Stimulated activated CD4-positive, alpha-beta T cell treated with anti-CD3 and anti-CD28 coated beads, Interleukin-15, amount 100 ng/mL, for 48 hours (primary cell): ENCODE measurements around the gene TSTD2.
"Not testable (repeated sequence)": the region's sequence is repeated elsewhere in the genome, so short reads cannot be mapped to it uniquely, and the experiment has no call there.

ENCODE experiments used
- DNase-seq, 2 donors: peaks; one replicate each; pipeline ENCODE4 v3.0.0-alpha.2; 2020; ENCODE audit warnings: low read depth in 2 of 2

TSTD2 gene

DNA sequence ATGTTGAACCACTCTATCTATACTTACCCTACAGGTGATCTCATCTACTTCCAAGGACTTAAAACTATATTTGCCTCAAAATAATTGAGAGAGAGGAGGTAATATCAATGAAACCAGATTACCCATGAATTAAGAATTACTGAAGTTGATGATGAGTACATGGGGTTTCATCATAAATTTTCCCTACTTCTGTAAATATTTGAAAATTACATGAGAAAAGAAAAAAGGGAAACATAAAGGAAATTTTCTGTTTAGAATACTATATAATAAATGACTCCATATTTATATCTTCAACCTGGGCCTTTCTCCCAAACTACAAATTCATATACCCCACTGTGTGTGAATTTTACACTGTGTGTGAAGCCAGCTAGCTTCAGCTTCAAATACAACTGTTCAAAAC is 2.6 kb downstream of the TSTD2 start:
- no peak for DNase-seq

DNA sequence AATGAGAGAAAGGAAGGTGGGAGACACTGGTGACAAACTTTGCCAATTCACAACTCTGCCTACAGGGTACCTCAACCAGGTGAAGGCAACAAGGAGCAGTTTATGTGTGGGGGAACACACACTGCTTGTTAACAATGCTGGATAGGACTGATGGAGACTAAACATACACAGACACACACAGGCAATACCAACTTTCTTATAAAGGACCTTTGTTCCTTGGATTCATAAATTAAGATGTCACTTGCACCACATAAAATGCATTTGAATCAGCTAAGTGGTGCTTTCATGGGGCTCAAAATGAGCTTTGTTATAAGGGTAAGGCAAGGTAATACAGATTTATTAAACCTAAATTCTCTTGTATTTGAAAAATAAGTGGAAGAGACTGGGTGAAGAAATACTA is 4.0 kb downstream of the TSTD2 start:
- no peak for DNase-seq

DNA sequence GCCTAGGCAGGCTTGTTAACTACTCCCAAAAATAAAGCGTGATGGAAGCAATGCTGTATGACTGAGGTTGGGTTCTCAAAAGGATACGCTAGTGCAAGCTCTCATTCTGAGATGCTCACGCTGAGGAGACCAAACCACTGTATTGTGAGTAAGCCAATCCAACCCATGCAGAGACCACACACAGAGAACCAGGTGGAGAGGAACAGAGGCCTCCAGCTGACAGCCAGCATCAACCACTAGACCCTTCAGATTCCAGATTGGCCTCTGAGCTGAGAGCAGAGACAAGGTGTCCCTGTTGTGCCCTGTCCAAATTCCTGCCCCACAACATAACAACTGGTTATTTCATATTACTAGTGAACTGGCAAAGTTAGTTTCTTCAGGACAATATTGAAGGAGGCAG is 4.5 kb downstream of the TSTD2 start:
- DNase-seq = no peak

DNA sequence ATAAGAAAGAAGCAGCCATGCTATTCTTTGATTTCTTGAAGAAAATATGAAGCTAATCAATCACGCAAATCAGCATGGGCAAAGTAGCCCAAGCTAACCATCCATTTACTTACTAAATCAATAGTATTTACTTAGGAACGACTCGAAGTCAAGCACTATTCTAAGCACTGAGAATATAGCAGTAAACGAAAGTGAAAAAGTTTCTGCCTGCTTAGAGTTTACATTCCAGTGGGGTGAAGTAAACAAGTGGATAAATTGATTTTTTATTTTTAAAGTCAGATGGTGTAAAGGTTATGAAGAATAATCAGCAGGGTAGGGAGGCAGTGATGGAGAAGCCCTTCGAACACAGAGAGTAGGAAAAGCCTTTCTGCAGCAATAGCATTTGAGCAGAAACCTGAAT is 5.5 kb downstream of the TSTD2 start:
- no peak for DNase-seq

DNA sequence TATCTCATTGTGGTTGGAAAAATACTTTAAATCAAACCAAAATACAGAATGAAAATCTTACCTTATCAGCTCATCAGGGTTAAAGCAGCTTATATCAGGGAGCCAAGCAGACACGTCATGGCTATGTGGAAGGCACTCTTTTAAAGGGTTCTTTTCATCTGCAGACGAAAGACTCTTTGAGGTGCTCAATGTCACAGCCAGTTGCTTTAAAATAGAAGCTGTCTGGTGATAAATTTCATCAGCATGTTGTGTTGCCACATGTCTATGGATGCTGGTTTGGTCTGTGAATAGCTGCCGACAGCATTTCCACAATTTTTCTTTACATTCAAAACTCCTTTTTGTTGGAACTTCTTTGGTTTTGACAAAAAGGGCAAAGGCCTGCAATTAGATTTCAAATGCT is 7.5 kb downstream of the TSTD2 start:
- no peak for DNase-seq

DNA sequence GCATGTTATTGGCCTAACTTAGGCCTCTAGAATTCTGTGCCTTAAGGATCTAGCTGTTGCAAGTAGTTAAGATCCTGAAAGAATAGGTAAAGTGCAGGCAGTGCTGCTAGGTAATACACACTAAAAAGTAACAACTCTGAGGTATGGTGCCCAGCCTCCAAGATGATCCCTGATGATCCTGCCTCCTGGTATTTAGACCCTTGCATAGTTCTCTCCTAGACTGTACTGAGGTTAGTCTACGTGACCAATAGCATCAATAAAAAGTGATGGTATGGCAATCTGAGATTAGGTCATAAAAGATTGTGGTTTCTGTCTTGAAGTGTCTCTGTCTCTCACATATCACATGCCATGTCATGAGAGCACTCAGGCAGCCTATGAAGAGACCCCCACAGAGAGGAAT is 9.2 kb downstream of the TSTD2 start:
- no peak for DNase-seq

DNA sequence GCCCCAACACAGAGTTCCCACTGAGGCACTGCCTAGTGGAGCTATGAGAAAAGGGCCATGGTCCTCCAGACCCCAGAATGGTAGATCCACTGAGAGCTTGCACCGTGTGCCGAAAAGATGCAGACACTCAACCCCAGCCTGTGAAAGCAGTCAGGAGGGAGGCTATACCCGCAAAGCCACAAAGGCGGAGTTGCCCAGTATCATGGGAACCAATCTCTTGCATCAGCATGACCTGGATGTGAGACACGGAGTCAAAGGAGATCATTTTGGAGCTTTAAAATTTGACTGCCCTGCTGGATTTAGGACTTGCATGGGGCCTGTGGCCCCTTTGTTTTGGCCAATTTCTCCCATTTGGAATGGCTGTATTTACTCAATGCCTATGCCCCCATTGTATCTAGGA is 10.7 kb downstream of the TSTD2 start:
- not testable (repeated sequence) for DNase-seq

DNA sequence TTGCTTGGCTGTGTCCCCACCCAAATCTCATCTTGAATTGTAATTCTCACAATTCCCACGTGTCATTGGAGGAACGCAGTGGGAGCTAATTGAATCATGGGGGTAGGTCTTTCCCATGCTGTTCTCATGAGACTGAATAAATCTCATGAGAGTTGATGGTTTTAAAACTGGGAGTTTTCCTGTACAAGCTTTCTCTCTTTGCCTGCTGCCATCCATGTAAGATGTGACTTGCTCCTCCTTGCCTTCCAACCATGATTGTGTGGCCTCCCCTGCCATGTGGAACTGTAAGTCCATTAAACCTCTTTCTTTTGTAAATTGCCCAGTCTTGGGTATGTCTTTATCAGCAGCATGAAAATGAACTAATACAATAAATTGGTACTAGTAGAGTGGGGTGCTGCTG is 13.1 kb downstream of the TSTD2 start:
- not testable (repeated sequence) for DNase-seq

DNA sequence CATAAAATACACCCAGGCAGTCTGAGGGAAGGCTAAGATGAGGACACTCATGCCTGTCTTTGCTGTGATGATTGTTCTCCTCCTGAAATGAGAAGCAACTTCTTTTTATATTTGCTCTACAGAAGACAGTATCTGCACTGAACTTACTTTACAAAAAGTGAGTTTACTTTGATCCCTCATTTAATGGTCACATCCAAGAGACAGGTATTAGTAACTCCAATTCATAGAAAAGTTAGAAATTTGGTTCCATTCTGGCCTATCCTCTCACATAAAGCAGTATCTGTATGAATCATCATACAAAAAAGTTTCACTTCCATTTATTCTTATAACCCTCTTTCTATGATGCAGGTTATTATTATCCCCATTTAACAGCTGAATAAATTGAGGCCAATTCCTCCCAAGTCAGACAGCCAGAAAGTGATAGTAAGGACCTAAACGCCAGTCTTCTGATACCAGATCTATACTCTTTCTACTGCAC is 15.2 kb downstream of the TSTD2 start:
- DNase-seq = no peak

DNA sequence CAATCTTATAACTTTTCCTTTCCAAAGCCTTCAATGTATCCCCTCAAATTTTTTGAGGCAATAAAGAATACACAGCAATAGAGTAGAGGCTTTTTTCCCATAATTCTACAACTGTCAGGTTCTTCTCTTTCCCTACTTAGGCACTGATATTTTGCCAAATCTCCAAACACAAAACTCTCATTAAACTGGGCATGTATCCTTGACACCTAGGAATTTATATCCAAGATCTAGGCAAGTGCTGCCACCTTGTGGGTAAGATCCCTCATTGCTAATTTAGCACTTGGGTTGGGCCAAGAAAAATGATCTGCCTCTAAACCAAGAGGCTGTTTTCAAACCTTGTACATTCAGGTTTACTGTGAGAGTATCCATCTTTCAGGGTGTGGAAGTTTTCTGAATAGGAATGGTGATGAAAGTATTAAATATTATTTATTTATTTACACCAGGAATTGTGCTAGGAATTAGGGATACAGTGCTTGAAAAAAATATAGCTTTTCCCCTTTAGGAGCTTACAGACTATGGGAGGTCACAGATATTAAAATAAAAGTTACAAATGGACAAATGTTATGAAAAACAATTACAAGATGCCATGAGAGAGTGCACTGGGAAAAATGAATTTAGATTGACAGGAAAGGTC is 17.6 kb downstream of the TSTD2 start:
- DNase-seq = peak in 1 of 2 donors; percentile 52

DNA sequence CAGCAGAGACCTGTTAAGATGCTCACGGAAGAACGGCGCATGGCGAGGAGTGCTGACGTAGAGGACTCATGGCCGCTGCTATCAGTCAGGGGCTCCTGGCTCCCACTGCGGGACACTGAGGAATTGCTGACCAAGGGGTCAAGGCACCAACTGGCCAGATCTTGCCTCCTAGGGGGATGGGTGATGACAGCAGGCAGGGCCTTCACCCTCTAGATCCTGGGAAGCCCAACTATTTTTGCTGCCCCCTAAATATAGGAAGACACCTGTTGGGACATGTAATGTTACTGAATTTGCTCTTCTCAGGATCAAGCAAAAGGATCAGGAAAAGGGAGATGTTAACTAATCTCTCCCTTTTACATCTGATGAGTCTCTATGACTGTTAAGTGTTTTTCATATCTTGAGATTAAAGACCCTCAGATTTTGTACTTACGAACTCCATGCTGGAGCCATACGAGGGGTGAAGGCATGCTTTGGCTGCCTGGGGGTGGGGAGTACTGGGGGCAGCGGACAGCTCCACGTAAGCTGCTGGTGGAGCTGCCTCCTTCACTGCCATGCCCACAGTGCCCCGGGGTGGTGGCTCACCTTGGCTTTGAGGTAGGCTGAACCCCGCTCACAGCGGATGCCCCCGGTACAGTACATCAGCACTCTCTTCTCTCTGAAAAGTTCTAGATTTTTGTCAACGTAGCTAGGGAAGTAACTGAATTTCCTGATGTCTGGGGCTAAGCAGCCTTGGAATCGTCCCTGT is 28.1 kb downstream of the TSTD2 start:
- no peak for DNase-seq

DNA sequence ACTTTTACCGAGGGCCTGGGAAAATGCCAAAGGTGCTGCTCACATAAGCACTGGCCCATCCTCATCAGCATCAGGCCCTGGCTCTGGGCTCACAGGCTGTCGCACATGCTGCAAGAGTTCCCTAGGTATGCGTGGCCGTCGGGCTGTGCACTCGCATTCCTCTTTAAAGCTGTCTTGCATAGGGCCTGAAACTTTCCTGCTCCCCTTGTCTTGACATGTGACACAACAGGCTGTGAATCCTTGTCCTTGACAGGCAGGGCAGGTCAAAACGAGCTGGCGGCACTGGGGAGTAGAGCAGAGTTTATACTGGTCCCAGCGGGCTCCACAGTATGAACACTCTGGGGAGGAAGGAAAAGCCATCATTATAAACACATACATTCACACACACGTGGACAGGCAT is 30.7 kb downstream of the TSTD2 start:
- no peak for DNase-seq

DNA sequence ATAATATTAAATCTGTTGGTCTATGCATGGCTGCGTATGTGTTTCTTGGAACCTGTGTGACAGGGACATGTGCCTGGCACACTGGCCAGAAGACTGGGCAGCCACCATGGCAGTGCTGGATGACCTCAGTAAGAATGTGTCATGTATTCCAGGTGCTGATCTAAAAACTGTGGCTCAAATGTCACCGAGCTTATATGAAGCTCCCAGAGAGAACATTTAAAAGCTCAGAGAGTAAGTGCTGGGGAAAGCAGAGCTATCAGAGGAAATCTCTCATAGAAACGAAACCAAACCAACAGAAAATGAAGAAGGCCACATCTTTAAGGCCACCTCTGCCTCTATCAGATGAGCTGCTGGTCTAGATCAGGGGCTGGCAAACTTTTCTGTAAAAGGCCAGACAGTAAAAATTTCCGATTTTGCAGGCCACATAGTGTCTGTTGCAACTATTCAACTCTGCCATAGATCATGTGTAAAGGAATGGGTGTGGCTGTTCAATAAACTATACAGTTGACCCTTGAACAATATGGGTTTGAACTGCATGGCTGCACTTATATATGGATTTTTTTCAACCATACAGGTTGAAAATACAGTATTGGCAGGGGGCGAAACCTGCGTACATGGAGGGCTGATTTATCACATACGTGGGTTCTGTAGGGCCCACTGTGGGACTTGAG is 31.8 kb downstream of the TSTD2 start:
- DNase-seq = no peak

DNA sequence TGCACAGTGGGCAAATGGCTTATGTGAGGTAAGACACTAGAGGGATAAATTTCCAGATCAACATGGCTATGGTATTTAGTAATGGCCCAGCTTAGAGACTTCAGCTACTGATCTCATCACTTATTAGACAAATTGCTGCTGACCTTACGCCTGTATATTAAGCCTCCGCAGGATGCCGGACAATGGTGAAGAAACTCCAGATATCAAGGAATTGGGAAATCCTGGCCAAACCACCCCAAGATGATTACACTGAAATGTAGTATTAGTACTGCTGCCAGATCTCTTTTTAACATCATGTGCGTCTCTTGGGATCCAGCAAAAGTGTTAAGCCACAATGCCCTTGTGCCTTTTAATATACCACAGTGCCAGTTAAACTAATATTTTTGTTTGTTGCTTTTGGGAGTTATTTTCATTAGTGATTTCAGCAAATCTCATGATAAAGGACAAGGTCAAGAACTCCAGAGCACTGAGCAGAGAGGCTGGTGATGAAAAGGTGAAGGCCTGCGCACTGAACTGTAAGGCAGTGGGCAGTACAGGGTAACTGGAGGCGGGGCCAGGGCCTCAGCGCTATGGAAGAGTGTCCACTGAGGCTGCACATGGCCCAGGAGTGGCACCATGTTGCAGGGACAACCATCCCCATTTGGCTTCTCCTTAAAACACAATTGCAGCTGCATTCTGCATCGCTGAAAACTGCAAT is 32.5 kb downstream of the TSTD2 start:
- no peak for DNase-seq

DNA sequence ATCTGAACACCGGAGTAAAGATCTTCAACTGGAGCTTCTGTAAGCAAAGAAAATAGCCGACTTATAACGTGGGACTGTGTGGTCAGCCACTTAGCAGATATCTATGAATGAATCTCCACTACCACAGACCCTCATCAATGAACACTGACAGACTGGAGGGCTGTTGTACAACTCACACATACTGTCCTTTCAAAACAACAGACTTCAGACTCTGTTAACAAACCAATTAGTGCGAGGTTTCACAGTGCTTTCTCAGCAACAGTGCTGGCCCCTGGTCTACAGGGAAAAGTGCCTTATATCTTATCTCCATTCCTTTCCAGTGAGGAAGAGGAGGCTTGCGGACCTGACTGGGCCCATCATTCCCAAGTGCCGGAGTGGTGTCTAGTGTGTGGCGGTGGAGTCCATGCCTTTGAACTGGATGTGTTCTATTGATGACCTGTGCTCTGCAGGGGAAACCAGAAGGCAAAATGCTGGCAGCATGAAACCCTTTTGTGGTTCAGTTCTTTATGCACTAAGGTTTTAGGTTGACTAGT is 33.8 kb downstream of the TSTD2 start:
- DNase-seq = no peak

DNA sequence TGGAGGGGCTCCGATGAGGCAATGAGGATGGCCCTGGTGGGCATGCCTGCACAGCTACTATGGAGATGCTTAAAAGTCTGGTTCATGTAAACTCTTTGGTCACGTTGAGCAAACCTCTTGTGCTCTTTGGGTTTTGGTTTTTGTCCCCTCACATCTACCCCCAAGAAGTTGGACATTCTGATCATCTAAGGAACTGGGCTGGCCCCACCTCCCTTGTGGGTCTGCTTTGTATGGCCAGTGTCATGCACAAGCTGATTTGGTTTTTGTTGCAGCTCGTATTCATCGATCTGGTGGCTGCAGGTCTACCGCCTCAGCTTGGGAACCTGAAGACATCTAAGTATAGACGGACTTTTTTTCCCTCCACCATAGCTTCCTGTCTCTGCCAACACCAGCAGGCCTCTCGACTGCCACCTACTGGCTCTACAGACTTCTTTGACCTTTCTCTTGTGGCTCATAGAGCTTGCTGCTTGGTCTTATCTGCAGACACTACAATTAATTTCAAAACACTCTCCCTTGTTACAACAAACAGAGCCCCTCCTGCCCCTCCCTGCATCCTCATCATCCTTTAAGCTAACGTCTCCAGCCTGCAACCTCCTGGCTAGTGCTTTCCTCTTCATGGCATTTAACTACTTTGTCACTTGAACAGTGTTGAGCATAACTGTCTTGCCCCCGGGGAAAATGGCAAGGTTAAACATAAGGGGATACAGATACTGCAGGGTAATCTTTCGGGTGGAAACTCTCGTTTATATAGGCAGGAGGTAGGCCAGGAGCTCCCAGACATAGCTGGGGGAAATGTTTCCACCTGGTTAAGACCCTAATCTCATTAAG is 34.5 kb downstream of the TSTD2 start:
- peak; percentile 43 to 51 for DNase-seq

DNA sequence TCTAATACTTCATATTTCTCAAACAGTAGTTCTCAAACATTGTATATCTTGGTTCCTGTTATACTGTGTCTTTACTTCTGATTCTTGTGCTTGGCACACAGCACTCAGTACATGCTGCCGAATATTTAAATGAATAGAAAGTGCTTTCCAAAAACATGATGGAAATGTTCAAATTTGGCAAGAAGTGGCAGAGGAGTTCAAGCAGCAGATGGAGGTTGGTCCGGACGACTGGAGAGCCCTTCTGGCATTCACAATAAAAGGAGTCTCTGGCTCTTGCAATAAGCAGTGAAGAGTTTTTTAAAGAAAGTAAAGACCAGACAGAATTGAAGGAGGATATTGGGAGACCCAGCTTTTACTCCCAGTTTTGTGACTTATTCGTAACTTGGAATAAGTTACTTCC is 36.3 kb downstream of the TSTD2 start:
- DNase-seq = no peak

DNA sequence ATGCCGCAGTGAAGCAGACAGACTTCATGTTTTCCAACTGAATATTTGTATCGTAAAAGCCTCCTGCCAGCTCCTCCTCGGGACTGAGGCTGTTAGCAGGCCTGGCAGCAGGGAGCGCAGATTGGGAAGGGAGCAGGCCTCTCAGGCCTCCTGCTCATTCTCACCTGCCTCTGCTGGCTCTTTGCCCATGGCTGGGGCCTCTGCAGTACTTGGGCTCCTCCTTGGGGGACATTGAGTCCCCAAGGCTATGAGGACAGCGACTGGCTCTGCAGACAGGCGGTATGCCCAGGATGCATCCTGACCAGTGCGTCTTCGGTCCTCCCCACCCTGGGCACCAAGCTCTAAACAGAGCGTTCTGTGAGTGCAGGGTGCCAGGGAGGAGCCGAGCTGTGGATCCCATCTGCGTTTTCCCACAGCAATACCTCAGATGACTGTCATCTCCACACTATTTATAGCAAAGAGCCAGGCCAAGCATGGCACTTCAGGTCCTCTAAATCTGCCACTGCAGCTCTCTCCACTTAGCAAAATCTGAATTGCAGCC is 38.7 kb downstream of the TSTD2 start:
- DNase-seq = no peak

DNA sequence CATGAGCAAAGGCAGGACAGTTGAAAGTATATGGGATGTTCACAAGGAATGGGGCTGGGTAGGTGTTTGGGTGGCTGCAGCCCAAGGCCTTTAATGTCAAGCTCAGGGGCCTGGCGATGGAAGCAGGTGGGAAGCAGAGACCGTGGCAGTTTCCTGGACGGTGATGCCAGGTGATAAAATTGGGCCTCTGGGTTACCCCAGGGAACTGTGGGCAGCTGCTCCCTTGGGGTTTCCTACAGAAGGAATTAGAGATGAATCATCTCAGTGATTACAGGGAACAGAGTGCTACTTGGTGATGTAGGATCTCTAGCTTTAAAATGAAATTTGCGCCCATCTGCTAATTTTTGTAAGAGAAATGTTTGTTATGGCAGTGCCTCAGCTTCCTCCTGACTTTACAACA is 39.2 kb downstream of the TSTD2 start:
- no peak for DNase-seq

DNA sequence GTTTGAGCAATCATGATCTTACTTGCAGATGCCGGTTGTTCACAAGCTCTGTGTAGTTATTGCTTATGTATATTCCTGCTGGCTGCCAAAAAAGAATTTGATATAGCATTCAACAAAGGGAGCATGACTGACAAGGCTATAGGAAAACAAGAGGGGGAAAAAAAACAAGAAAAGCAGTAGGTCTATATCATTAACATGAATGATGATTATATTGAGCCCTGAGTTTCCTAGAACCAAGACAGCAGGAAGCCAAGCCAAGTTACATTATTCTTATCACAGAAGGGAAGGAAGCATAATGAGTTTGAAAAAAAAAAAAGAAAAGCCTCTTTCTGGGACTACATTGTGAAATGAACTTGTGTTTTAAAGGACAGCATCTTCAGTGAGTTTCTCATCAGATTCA is 41.0 kb downstream of the TSTD2 start:
- no peak for DNase-seq

DNA sequence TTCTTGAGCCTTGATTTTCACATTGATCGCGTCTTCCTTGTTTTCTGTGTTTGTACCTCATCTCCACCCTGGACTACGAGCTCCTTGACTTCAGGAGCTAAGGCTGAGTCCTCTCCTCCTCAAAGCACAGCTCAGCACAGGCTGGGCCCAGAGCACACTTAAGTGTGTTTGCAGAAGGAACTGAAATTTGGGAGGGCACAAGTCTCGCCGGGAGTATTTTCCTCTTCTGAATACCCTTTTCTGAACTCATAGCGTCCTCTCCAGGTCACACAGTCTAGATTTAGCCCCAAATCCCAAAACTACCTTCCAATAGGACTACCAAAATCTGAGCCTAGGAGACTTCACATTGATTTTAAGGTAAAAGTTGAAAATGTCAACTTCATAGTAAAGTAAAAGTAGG is 41.6 kb downstream of the TSTD2 start:
- DNase-seq = no peak
